ENCODE data around the gene BACE2. TPM values are rescaled to one million over a fixed set of nuclear protein-coding genes. Genes with fewer than 3 reads are reported as not detected.

BACE2 gene
- total RNA-seq, 1 donor from 2014 or later: 82.8 TPM

GRCh38 chr21:41162096-41162495 lies 5.9 kb upstream of the BACE2 start:
- no peak for TF ChIP-seq CTCF (IDR thresholded peaks at IDR 0.05; ENCODE audit: insufficient read depth, low read length, poor library complexity, severe bottlenecking)
- Histone ChIP-seq H3K4me3 (ENCODE audit: low read depth, low read length) (no peak overlapping the region), H3K27me3 (ENCODE audit: control insufficient read depth, insufficient read depth, low read length) (peaks cover 3% of the 10 kb centered on the region), H3K36me3 (ENCODE audit: control insufficient read depth, insufficient read depth, low read length) (no peaks in the 10 kb centered on the region)
- DNase-seq (ENCODE audit: low read depth): no peak

DNA sequence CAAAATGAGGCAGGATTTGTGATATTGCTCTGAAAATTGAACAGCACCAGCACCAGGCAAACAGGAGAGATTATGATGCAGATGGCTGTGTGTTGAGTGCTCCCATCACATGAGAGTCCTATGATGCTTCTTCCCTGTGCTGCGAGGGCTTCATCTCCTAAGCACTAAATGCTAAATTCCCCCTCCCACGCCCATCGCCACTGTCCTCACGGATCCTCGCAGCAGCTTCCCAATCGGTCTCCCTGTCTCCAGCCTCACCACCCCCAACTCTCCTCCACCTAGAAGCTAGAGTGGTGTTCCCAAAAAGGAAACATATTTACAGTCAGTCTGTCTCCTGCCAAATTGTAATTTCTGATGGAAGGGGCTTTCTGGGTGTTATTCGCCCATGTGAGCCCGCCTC lies 4.9 kb upstream of the BACE2 start:
- peaks cover 3% of the 10 kb centered on the region for H3K27me3 ChIP-seq (ENCODE audit: control insufficient read depth, insufficient read depth, low read length)

DNA sequence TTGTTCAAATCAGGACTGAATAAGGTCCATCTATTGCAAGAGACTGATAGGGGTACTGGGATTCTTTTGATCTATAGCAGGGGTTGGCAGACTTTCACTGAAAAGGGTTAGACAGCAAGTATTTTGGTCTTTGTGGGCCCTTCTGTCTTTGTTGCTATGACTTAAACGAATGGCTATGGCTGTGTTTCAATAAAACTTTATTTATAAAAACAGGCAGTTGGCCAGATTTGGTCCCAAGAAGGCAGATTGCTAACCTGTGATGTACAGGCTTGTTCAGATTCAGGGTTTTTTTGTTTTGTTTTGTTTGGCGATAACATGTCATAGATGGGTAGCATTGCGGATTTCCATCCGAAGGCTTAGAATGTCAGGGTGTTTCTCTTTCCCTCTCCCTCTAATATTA lies 3.9 kb upstream of the BACE2 start:
- peaks cover 2% of the 10 kb centered on the region for H3K27me3 ChIP-seq (ENCODE audit: control insufficient read depth, insufficient read depth, low read length)
- no peak for TF ChIP-seq CTCF (IDR thresholded peaks at IDR 0.05; ENCODE audit: insufficient read depth, low read length, poor library complexity, severe bottlenecking)
- no peak overlapping the region for H3K4me3 ChIP-seq (ENCODE audit: low read depth, low read length)
- DNase-seq (ENCODE audit: low read depth): no peak
- no peaks in the 10 kb centered on the region for H3K36me3 ChIP-seq (ENCODE audit: control insufficient read depth, insufficient read depth, low read length)

More for the DNA sequence above, 4.9 kb upstream of the BACE2 start:
- no peaks in the 10 kb centered on the region for H3K36me3 ChIP-seq (ENCODE audit: control insufficient read depth, insufficient read depth, low read length)
- no peak for DNase-seq (ENCODE audit: low read depth)
- no peak for TF ChIP-seq CTCF (IDR thresholded peaks at IDR 0.05; ENCODE audit: insufficient read depth, low read length, poor library complexity, severe bottlenecking)
- no peak overlapping the region for H3K4me3 ChIP-seq (ENCODE audit: low read depth, low read length)

- peak; percentile 61 for DNase-seq (ENCODE audit: low read depth)
- TF ChIP-seq CTCF (IDR thresholded peaks at IDR 0.05; ENCODE audit: insufficient read depth, low read length, poor library complexity, severe bottlenecking): no peak
- H3K27me3 ChIP-seq (ENCODE audit: control insufficient read depth, insufficient read depth, low read length): no peaks in the 10 kb centered on the region
- no peaks in the 10 kb centered on the region for H3K36me3 ChIP-seq (ENCODE audit: control insufficient read depth, insufficient read depth, low read length)
- H3K4me3 ChIP-seq (ENCODE audit: low read depth, low read length): no peak overlapping the region
Observed at GRCh38 chr21:41164981-41165655, 2.8 kb upstream of the BACE2 start.

GRCh38 chr21:41166884-41167283 lies 1.1 kb upstream of the BACE2 start:
- Histone ChIP-seq H3K27me3 (ENCODE audit: control insufficient read depth, insufficient read depth, low read length) (no peaks in the 10 kb centered on the region), H3K36me3 (ENCODE audit: control insufficient read depth, insufficient read depth, low read length) (no peaks in the 10 kb centered on the region), H3K4me3 (ENCODE audit: low read depth, low read length) (peak overlapping the region; percentile 80)
- no peak for DNase-seq (ENCODE audit: low read depth)
- TF ChIP-seq CTCF (IDR thresholded peaks at IDR 0.05; ENCODE audit: insufficient read depth, low read length, poor library complexity, severe bottlenecking): no peak

Measured in kidney epithelial cell (primary cell).